ENCODE measurements around the gene PPP1R26.
"Not testable (repeated sequence)": the region's sequence is repeated elsewhere in the genome, so short reads cannot be mapped to it uniquely, and the experiment has no call there.

PPP1R26 gene, protein sequence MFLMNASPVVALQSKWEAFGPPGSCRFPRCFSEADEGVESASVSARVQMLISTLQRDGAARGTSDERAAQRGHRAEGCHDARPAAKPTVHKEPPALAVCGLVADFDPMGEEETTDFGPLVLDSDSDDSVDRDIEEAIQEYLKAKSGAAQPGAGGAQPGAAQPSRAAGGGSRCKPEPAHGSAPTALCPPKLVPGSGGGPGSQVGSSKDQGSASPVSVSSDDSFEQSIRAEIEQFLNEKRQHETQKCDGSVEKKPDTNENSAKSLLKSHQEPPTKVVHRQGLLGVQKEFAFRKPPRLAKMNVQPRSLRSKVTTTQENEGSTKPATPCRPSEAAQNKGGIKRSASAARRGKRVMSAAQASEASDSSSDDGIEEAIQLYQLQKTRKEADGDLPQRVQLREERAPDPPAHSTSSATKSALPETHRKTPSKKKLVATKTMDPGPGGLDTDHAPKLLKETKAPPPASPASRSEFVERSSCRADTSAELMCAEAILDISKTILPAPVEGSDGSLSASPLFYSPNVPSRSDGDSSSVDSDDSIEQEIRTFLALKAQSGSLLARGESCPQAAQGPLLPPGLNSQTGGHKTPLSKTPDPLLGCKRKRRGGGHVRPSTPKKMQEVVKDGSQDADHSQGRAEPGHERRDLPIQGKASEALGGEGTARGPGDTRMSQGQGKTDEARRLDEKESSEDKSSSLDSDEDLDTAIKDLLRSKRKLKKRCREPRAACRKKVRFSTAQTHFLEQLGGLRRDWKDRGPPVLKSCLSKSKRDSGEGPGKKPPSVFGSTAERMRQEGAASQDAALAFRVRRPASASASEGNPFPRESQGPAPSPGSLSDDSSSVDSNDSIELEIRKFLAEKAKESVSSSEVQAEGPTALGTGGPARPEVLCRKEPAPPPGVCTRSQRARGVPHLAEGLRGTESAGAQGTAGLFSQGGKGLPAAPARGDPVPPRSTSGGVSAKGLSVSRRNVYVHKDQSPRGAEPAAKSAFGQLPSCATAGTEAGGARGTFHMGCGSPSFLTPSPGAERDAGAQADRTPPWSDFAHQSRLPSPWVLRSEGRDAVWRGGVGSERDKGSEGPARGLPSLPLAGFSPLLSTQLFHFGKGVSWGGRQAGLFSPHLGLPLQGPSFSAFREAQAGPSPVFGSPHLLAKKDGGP (N-terminal part only)

DNA sequence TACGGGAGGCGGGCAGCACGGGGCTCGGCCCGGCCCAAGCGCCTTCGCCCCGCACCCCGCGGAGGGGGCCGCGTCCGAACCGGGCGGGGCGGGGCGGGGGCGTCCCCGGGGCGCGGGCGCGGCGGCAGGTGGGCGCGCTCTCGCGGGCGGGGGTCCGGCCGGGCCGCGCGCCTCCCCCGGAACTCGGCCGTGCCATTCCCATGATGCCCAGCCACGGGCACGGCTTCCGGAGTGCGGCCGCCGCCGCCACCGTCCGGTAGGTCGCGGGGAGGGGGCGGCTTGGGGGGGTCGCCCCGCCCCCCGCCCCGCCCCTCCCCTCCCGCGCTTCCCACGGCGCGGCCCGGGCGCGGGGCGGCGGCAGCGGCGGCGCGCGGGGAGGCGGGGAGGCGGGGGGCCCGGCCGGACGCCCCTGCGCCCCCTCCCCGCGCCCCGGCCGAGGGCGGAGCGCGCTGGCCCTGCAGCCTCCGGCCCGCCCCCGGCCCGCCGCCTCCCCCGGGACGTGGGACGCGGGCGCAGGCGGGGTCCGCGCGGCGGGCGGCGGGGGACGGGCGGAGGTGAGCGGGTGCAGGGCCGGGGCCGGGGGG is at the start of gene PPP1R26:
PPP1R26 (plus strand) TSS at position 314 of the 584 bp plus-strand sequence. CDS start 4,729 bp downstream, outside the sequence.
- DNase-seq: no peak

DNA sequence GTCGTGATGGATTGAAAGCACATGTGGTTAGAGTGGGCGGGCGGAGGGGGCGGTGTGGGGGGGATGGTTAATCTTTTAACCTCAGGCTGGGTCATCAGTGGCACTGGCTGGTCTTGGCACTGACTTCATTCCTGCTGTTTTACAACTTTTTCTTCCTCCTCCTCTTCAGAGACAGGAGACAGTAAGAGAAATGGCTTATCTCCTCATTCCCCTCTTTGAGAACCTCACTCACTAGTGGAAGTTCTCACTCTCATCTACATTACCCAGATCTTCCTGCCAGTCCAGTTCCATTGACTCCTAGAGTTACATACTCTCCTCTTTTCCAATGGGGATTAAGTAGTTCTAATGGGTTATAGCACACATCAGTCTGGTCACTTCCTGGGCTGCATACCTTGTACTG is 42.3 kb upstream of the PPP1R26 start:
- no peak for DNase-seq

DNA sequence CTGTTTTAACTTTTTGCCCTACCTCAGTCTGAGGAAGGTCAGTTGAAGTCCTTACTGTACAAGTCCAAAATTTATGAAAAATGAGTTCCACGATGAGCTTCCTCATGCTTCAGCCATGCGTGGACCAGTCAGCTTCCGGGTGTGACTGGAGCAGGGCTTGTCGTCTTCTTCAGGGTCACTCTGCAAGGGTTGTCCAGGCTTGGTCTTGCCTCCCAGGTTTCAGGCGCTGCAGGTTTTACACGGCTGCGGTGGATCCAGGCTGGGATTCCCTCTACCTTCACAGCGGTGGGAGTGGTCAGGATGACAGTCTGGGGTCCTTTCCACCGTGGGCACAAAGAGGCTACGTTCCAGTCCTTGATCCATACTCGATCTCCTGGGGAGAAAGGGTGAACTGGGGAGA is 41.9 kb upstream of the PPP1R26 start:
- DNase-seq: not testable (repeated sequence)

DNA sequence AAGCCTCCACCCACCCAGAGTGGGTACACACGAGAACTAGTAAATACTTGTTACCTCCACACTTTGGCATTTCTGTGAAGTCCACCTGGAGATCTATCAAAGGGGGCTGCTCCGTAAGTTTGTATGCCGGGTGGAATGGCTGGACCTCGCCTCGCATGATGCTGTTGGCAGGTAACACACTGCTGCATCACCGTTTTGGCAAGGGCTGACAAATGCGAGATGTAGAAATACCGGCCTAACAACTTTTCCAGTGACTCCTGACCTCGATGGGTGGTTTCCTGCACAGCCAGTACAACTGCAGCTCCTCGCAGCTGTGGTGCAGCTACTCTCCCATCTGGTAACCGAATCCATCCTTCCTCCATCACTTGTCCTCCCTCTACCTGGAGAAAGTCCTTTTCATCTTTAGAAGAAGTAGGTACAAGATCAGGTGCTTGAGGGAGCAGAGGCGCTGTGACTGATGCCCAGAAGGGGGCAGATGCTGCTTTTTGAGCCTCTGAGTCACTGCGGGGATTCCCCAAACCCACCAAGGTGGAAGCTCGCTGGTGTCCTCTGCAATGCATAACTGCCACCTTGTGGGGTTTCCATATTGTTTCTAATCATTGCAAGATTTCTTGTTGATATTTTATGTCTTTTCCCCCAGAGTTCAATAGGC is 40.9 kb upstream of the PPP1R26 start:
- DNase-seq: peak; percentile 7 to 24

DNA sequence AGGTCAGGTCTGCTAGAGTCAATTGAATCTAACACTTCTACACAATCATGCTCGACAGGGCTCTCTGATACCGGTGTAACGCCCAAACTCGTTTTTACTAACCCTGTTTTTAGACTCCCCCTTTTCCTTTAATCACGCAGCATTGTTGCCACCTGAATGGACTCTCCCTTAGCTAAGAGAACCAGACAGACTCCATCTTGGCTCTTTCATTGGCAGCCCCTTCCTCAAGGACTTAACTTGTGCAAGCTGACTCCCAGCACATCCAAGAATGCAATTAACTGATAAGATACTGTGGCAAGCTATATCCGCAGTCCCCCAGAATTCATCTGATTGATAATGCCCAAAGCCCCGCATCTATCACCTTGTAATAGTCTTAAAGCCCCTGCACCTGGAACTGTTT is 40.1 kb upstream of the PPP1R26 start:
- not testable (repeated sequence) for DNase-seq

DNA sequence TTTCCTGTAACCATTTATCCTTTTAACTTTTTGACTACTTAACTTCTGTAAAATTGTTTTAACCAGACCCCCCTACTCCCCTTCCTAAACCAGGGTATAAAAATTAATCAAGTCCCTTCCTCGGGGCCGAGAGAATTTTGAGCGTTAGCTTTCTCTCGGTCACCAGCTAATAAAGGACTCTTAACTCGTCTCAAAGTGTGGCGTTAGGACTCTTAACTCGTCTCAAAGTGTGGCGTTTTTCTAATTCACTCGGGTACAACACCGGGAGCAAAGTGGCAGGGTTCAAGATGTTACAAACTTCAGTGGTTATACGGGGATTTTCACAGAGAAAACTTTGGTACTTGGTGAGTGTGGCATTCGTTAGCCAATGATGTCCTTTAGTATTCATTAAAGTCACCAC is 39.7 kb upstream of the PPP1R26 start:
- DNase-seq: no peak

DNA sequence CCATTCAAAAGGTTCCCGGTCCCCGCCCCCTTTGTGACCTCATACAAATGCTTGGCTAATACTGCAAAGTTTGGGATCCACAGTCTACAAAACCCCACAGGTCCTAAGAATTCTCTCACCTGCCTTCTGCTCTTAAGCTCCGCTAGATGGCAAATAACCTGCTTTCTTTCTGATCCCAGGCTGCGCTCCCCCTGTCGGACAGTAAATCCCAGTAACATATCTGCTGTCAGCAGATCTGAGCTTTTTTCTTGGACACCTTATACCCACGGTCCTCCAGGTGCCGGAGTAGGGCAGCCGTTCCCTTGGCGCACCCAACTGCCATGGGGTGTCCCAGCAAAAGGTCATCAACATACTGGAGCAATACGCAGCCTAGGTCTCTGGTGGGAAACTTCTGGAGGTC is 39.0 kb upstream of the PPP1R26 start:
- no peak for DNase-seq

DNA sequence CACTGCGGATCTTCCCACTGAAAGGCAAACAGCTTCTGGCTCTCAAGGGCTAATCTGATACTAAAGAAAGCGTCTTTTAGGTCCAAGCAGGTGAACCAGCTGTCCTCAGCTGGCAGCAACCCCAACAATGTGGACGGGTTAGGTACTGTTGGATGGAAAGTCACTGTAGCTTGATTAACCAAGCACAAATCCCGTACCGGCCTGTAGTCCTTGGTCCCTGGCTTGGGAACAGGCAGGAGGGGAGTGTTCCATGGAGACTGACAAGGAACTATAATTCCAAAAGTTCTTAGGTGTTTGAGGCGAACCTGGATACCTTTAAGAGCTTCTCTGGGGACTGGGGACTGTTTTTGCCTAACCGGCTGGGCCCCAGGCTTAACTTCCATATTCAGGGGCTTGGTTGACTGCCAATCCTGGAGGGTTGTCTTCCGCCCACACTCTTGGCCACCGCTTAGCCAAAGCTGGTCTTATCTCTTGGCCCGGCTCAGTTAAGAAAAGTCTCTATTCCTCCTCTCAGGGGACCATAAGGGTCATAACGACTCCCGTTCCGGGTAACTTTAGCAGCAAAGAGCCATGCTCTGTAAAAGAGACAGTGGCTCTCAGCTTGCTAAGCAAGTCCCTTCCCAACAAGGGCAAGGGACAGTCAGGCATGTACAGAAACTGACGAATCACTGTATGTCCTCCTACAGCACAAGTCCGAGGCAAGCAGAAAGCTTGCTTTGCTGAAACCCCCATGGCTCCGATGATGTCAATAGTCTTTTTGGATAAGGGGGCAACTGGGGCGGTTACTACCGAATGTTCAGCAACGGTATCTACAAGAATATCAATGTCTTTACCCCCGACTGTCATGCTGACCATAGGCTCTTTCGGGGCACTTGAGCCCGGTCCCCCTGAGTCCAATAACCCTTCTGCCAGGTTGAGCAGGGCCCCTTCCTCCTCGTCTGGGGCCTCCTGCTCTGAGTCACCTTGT is 38.2 kb upstream of the PPP1R26 start:
- DNase-seq: not testable (repeated sequence)

DNA sequence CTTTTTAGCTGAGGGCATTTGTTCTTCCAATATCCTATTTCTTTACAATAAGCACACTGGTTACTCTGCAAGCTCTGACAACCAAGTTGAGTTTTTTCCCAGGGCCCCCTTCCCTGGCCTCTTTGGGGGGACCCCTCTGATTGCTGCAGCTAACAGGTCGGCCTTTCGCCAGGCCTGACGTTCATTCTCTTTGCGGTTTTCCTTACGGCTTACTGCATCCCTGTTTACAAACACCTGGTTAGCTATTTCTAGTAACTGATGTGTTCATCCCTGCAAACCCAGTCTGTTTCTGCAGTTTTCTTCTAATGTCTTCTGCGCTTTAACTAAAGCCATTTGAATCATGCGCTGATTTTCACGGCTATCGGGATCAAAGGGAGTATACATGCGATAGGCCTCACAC is 37.5 kb upstream of the PPP1R26 start:
- DNase-seq: no peak

DNA sequence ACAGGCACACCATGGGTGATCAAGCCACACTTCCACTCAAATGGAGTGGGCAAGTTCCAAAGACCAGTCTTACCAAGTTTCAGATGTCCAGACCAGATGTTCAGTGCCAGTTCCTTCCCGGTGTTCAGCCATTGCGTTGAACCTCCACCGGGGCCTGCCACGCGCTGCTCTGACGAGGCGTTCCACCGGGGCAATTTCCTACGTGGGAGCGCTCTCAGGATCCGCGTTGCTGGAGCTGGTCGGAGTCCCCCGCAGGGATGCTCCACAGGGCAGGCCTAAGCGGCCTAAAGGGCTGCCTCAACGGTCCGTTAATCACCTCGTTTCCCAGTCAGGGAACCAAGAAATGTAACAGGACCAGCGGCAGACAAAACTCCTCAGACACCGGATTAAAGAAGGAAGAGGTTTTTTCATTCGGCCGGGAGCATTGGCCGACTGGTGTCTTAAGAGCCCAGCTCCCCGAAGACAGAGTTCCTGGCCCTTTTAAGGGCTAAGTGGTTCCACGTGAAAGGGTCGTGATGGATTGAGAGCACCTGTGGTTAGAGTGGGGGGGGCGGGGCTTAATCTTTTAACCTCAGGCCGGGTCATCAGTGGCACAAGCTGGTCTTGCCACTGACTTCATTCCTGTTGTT is 35.7 kb upstream of the PPP1R26 start:
- no peak for DNase-seq

DNA sequence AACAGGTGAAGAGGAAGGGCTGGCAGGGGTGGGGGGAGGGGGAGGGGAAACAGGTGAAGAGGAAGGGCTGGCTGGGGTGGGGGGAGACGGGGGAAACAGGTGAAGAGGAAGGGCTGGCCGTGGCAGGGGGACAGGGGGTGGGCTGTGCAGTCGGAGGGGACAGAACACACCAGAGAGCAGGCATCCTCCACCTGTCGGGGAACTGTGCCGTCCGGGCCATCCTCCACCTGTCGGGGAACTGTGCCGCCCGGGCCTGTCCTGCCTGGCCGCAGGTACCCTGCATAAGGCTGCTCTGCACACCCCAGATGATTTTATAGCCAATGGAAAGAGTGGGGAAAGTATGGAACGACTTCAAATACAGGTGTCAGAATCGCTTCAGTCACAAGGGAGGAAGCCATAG is 32.5 kb upstream of the PPP1R26 start:
- no peak for DNase-seq

DNA sequence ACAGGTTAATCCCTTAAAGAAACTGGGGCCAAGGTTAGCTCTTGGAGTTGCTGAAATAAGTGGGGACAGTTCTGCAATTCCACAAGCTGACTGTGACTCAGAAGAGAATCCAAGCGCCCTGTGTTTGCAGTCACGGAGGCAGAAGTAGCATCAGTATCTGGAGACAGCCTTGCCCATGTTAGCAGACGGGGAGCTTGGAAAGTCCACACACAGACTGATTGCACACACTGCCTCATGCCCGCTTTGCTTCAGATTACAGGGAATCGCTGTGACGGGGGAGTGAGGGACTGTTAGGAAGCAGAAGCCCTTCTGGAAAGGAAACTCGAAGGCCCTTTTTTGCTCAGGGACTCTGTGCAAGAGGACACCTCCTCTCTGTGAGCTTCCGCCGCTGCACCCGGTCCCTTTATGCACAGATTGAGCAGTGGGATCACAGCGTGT is 30.9 kb upstream of the PPP1R26 start:
- no peak for DNase-seq

DNA sequence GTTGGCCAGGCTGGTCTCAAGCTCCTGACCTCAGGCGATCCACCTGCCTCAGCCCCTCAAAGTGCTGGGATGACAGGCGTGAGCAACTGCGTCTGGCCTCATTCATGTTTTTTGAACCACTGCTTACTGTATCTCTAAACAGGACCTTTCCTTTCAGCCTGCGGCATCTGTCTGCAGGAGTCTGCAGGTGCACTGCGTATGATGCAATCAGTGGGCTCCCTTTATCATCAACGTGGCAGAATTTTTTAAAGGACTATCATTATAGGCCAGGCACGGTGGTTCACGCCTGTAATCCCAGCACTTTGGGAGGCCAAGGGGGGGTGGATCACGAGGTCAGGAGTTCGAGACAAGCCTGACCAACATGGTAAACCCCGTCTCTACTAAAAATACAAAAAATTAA is 30.1 kb upstream of the PPP1R26 start:
- not testable (repeated sequence) for DNase-seq

DNA sequence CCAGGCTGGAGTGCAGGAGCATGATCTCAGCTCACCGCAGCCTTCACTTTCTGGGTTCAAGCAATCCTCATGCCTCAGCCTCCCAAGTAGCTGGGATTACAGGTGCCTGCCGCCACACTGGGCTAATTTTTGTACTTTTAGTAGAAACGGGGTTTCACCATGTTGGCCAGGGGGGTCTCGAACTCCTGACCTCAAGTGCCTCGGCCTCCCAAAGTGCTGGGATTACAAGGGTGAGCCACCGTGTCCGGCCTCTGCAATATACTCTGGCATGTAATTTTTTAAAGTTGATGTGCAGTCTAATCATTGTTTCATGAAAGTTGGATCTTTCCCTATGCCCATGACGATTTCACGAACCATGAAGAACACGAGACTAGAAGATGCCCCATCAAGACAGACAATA is 28.6 kb upstream of the PPP1R26 start:
- no peak for DNase-seq

DNA sequence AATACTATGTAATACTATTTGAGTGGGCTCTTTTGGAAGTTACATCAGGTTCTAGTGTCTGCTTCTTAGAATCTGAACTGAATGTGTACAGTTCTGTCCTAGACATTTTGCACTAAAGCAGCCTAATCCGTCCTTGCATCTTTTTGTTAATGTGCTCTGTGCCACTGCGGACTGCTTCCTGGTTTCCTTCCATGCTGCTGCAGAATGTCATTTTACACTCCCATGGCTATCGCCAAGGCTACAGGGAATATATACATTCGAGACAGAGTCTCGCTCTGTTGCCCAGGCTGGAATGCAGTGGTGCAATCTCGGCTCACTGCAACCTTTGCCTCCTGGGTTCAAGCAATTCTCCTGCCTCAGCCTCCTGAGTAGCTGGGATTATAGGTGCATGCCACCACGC is 27.7 kb upstream of the PPP1R26 start:
- not testable (repeated sequence) for DNase-seq

DNA sequence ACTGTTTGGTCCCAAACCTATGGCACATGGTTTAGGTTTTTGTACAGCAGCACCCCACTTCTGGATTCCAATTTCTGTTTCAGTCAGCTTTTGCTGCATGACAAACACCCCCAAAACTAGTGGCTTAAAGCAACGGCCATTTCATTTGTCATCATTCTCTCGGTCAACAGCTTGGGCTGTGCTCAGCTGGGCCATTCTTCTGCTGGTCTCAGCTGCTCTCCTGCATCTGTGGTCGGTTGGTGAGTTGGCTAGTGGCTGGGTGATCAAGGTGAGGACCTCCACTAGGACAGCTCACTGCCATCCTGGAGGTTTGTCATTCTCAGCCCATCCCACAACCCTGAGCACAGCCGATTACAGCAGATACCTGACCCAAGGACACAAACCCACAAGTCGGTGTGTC is 24.8 kb upstream of the PPP1R26 start:
- no peak for DNase-seq

DNA sequence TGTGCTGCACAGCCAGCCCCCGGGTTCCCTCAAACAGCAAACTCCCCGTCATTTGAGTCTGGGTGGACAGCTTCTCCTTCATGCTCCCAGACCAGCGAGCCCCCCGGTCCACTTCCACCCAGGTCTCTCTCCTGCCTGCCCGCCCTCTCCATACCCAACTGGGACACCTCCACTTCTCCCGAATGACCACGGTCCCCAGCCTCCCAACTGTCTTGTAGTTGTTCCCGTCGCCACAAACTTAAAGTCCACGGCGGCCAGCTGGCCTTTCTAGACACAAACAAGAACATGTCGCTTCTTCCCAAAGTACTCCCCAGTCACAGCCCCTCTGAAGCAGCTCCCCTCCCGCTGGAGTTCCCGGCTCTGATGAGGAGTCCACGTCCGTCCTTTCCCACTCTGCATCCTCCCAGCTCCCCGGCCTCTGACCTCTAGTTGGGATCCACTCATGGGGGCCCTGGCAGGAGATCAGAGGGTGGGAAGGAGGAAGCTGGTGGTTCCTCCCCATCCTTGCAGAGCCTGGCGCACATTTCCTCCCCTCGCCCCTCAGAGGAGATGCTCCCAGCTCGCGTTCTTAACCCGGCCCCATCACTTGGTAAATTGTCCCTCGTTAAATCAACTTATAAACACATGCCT is 24.1 kb upstream of the PPP1R26 start:
- DNase-seq: no peak

DNA sequence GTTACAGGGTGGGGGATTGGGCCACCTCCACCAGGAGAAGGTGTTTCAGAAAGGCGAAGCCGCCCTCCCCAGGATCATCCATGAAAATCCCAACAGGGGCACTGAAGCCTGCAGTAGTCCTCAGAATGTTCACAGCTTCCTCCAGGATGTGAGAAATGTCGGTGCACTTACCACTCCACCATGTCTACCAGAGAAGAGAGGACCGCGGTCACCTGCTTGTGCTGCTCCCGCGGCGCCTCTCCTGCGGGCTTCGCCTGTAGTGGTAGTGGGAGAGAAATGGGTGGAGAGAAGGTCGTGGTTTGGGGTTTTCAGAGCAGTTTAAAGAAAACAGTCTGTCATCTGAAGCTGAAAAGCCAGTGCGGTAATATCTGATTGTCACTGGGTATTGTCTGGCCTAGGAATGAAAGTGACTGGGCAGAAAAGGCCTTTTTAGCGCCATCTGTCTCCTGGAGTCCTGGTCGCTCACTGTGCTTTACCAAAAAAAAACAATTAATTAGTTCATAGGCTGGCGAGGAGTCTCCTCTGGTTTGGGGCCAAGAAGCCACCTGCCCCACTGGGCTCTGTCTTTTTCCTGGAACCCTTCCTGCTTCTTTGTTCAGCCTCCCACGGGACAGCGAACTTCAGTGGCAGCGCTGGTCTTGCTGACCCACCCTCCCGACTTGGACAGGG is 23.0 kb upstream of the PPP1R26 start:
- DNase-seq: no peak

DNA sequence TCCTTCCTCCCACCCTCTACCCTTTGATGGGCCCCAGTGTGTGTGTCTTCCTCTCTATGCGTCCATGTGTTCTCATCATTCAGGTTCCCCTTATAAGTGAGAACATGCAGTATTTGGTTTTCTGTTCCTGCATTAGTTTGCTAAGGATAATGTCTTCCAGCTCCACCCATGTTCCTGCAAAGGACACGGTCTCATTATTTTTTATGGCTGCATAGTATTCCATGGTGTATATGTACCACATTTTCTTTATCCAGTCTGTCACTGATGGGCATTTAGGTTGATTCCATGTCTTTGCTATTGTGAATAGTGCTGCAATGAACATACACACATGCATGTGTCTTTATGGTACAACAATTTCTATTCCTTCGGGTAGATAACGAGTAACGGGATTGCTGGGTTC is 21.1 kb upstream of the PPP1R26 start:
- not testable (repeated sequence) for DNase-seq

DNA sequence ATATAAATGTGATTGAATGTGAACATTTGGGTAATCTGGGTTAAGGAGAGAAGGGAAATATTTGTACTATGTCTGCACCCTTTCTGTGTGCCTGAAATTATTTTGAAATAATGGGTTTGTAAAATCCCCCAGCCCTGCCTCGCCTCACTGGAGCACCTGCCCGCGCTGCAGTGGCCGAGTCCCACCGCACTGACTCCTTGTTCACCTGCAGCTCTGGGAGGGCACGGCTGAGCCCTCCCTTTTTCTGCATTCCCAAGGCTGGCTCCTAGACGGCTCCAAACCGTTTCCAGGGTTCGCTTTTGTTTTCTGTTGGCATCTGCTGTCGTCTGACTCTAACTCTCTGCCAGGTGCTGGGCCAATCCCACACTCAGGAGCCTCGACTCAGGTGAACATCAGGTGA is 17.6 kb upstream of the PPP1R26 start:
- no peak for DNase-seq

Measured in activated CD4-positive, alpha-beta T cell treated with anti-CD3 and anti-CD28 coated beads, Interleukin-2, amount 50 U/mL, for 4 hours (primary cell).